Subcutaneous adipose tissue (tissue), 4 donors: Measurements from ENCODE around the gene NLRC3. TPM values are rescaled to one million over a fixed set of nuclear protein-coding genes. Genes with fewer than 3 reads are reported as not detected.

ENCODE experiments used
- CTCF ChIP-seq: fragments of 450-650 bp; IDR thresholded peaks from one replicate; pipeline ENCODE4 v1.5.1; 2016; ENCODE audit warnings: low read depth, mild to moderate bottlenecking, control low read depth, antibody characterized with exemption, moderate library complexity
- total RNA-seq, 4 donors: library from RNA; depleted of rRNA; stranded (reverse); fragments of >200 nt; gene quantifications; one replicate each; pipeline ENCODE4 v1.1.0, GENCODE V29; 2016

The NLRC3 gene
- total RNA-seq, 4 donors from 2014 or later = 0.49 to 1.5 (median 1.0) TPM

GRCh38 chr16:3596101-3596861, 19.1 kb upstream of the NLRC3 start:
- no peak for TF ChIP-seq CTCF

GRCh38 chr16:3595521-3596021, 18.4 kb upstream of the NLRC3 start:
- no peak for TF ChIP-seq CTCF

- TF ChIP-seq CTCF = no peak
These were observed 17.9 kb upstream of the NLRC3 start for GRCh38 chr16:3595110-3595486.

GRCh38 chr16:3594316-3595109, 17.3 kb upstream of the NLRC3 start:
- TF ChIP-seq CTCF = no peak

- no peak for TF ChIP-seq CTCF
These were observed 15.4 kb upstream of the NLRC3 start for GRCh38 chr16:3592559-3592958.

GRCh38 chr16:3591991-3592390, 14.8 kb upstream of the NLRC3 start:
- no peak for TF ChIP-seq CTCF

- TF ChIP-seq CTCF = no peak
These were observed 14.2 kb upstream of the NLRC3 start for GRCh38 chr16:3591436-3591803.
